Measurements from ENCODE around the gene HDAC7.

DNA sequence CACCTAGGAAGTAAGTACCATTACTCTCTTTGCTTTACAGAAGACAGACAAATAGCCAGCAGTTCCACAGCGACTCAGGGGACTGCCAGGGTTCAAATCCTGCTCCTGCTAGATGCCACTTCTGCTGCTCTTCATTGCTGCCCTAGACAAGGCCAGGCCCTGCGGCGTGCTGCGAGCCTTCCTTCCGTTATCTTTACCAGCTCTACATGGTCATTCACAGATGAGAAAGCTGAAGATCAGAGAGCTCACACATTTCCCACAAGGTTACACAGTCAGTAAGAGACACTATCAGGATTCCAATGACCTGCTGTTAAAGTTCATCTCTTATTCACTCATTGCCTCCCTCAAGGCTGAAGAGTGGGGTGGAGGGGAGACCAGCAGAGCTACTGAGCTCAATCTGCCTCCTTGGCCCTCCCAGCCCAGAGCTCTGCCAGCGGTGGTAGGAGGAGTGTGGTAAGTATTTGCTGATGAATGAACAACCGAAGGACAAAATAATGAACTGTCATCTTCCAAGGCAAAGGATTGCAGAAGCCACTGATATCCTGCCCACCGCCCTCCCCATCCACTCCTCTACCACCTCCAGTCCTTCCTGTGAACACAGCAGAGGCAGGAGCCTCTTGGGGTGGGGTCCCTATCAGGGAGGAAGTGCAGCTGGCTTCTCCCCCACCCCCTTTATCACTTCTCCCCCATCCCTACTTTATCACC is 14.6 kb upstream of the HDAC7 start:
- TF ChIP-seq EZH2 (IDR thresholded peaks at IDR 0.05; ENCODE audit: insufficient read depth, low read length) = no peak
- TF ChIP-seq, protein P1, sequence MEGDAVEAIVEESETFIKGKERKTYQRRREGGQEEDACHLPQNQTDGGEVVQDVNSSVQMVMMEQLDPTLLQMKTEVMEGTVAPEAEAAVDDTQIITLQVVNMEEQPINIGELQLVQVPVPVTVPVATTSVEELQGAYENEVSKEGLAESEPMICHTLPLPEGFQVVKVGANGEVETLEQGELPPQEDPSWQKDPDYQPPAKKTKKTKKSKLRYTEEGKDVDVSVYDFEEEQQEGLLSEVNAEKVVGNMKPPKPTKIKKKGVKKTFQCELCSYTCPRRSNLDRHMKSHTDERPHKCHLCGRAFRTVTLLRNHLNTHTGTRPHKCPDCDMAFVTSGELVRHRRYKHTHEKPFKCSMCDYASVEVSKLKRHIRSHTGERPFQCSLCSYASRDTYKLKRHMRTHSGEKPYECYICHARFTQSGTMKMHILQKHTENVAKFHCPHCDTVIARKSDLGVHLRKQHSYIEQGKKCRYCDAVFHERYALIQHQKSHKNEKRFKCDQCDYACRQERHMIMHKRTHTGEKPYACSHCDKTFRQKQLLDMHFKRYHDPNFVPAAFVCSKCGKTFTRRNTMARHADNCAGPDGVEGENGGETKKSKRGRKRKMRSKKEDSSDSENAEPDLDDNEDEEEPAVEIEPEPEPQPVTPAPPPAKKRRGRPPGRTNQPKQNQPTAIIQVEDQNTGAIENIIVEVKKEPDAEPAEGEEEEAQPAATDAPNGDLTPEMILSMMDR (IDR thresholded peaks at IDR 0.05; ENCODE audit: insufficient read depth, low read depth, low read length) = no peak

All from astrocyte (in vitro differentiated cells and primary cell).